Central memory CD8-positive, alpha-beta T cell (primary cell): Measurements from ENCODE around the gene SUPT3H.
"Not testable (repeated sequence)": the region's sequence is repeated elsewhere in the genome, so short reads cannot be mapped to it uniquely, and the experiment has no call there.

Experiments used
- ATAC-seq: fragments of 150-1000 bp; cut with Tn5 transposase; replicated peaks from 2 replicates; pipeline ENCODE4 v1.10.0; 2022; ENCODE audit warnings: mild to moderate bottlenecking, moderate FRiP score, moderate number of reproducible peaks; ENCODE audit not compliant: poor library complexity, severe bottlenecking; ENCODE audit errors: extremely low read depth
- DNase-seq, 2 donors: peaks; one replicate each; pipeline ENCODE4 v3.0.0; 2021; ENCODE audit warnings: low spot score in 2 of 2
- H3K27ac Mint-ChIP-seq: one replicate; pipeline ENCODE4 v1.8.0; 2022; ENCODE audit warnings: low read depth, mild to moderate bottlenecking, moderate library complexity, mixed read lengths
- H3K27me3 Mint-ChIP-seq: one replicate; pipeline ENCODE4 v1.8.0; 2022; ENCODE audit warnings: mixed read lengths
- H3K36me3 Mint-ChIP-seq: one replicate; pipeline ENCODE4 v1.8.0; 2022; ENCODE audit warnings: mild to moderate bottlenecking, moderate library complexity, mixed read lengths; ENCODE audit not compliant: insufficient read depth
- H3K4me1 Mint-ChIP-seq: one replicate; pipeline ENCODE4 v1.8.0; 2022; ENCODE audit warnings: mixed read lengths
- H3K4me3 Mint-ChIP-seq: one replicate; pipeline ENCODE4 v1.8.0; 2022; ENCODE audit warnings: mild to moderate bottlenecking, moderate library complexity, mixed read lengths
- H3K9me3 Mint-ChIP-seq: one replicate; pipeline ENCODE4 v1.8.0; 2022; ENCODE audit warnings: mixed read lengths

SUPT3H gene

GRCh38 chr6:45171380-45171779 lies 206.4 kb downstream of the SUPT3H start:
- Mint-ChIP-seq H3K36me3 (no peaks in the 10 kb centered on the region), H3K4me1 (no peaks in the 10 kb centered on the region), H3K27me3 (no peaks in the 10 kb centered on the region), H3K27ac (no peak overlapping the region), H3K4me3 (no peak overlapping the region), H3K9me3 (no peaks in the 10 kb centered on the region)
- ATAC-seq (no peak), DNase-seq (no peak)

GRCh38 chr6:45170309-45170708 lies 207.4 kb downstream of the SUPT3H start:
- H3K4me1 Mint-ChIP-seq = no peaks in the 10 kb centered on the region
- ATAC-seq = no peak
- no peaks in the 10 kb centered on the region for H3K9me3 Mint-ChIP-seq

GRCh38 chr6:45169815-45170214 lies 207.9 kb downstream of the SUPT3H start:
- no peak for DNase-seq
- ATAC-seq = no peak
- H3K4me1 Mint-ChIP-seq = no peaks in the 10 kb centered on the region
- no peaks in the 10 kb centered on the region for H3K9me3 Mint-ChIP-seq
- no peaks in the 10 kb centered on the region for H3K27me3 Mint-ChIP-seq
- H3K27ac Mint-ChIP-seq = no peak overlapping the region
- no peaks in the 10 kb centered on the region for H3K36me3 Mint-ChIP-seq
- no peak overlapping the region for H3K4me3 Mint-ChIP-seq

More at GRCh38 chr6:45170309-45170708, 207.4 kb downstream of the SUPT3H start:
- Mint-ChIP-seq H3K27ac (no peak overlapping the region), H3K4me3 (no peak overlapping the region), H3K27me3 (no peaks in the 10 kb centered on the region), H3K36me3 (no peaks in the 10 kb centered on the region)
- DNase-seq = no peak

- Mint-ChIP-seq H3K27me3 (no peaks in the 10 kb centered on the region), H3K36me3 (no peaks in the 10 kb centered on the region), H3K27ac (no peak overlapping the region), H3K9me3 (no peaks in the 10 kb centered on the region), H3K4me3 (no peak overlapping the region), H3K4me1 (no peaks in the 10 kb centered on the region)
- no peak for DNase-seq
- ATAC-seq = no peak
Observed at GRCh38 chr6:45163952-45164766, 213.6 kb downstream of the SUPT3H start.

GRCh38 chr6:45160305-45160704 lies 217.4 kb downstream of the SUPT3H start:
- peaks cover 8% of the 10 kb centered on the region for H3K4me1 Mint-ChIP-seq
- H3K9me3 Mint-ChIP-seq = no peaks in the 10 kb centered on the region
- H3K27me3 Mint-ChIP-seq = no peaks in the 10 kb centered on the region
- H3K36me3 Mint-ChIP-seq = no peaks in the 10 kb centered on the region
- DNase-seq (no peak), ATAC-seq (no peak)
- H3K4me3 Mint-ChIP-seq = no peak overlapping the region
- H3K27ac Mint-ChIP-seq = no peak overlapping the region

GRCh38 chr6:45156075-45156474 lies 221.7 kb downstream of the SUPT3H start:
- peak; percentile 96 for ATAC-seq
- DNase-seq = peak in 1 of 2 donors; percentile 14
- H3K4me1 Mint-ChIP-seq = peaks cover 8% of the 10 kb centered on the region
- H3K4me3 Mint-ChIP-seq = no peak overlapping the region
- no peaks in the 10 kb centered on the region for H3K27me3 Mint-ChIP-seq
- H3K9me3 Mint-ChIP-seq = no peaks in the 10 kb centered on the region
- H3K27ac Mint-ChIP-seq = no peak overlapping the region
- no peaks in the 10 kb centered on the region for H3K36me3 Mint-ChIP-seq

GRCh38 chr6:45155341-45155894 lies 222.3 kb downstream of the SUPT3H start:
- no peaks in the 10 kb centered on the region for H3K27me3 Mint-ChIP-seq
- DNase-seq (no peak), ATAC-seq (no peak)
- no peaks in the 10 kb centered on the region for H3K9me3 Mint-ChIP-seq
- peaks cover 8% of the 10 kb centered on the region for H3K4me1 Mint-ChIP-seq
- H3K36me3 Mint-ChIP-seq = no peaks in the 10 kb centered on the region
- H3K27ac Mint-ChIP-seq = no peak overlapping the region
- no peak overlapping the region for H3K4me3 Mint-ChIP-seq

GRCh38 chr6:45154679-45155078 lies 223.1 kb downstream of the SUPT3H start:
- no peaks in the 10 kb centered on the region for H3K9me3 Mint-ChIP-seq
- DNase-seq (no peak), ATAC-seq (no peak)
- no peak overlapping the region for H3K4me3 Mint-ChIP-seq
- no peaks in the 10 kb centered on the region for H3K27me3 Mint-ChIP-seq
- H3K36me3 Mint-ChIP-seq = no peaks in the 10 kb centered on the region
- H3K27ac Mint-ChIP-seq = no peak overlapping the region
- H3K4me1 Mint-ChIP-seq = peaks cover 8% of the 10 kb centered on the region

GRCh38 chr6:45148711-45149341 lies 228.9 kb downstream of the SUPT3H start:
- Mint-ChIP-seq H3K9me3 (no peaks in the 10 kb centered on the region), H3K4me1 (no peaks in the 10 kb centered on the region), H3K36me3 (no peaks in the 10 kb centered on the region), H3K4me3 (no peak overlapping the region), H3K27me3 (no peaks in the 10 kb centered on the region), H3K27ac (no peak overlapping the region)
- DNase-seq (no peak), ATAC-seq (no peak)

GRCh38 chr6:45148278-45148677 lies 229.5 kb downstream of the SUPT3H start:
- H3K4me3 Mint-ChIP-seq = no peak overlapping the region
- DNase-seq (no peak), ATAC-seq (no peak)
- H3K27ac Mint-ChIP-seq = no peak overlapping the region
- H3K27me3 Mint-ChIP-seq = no peaks in the 10 kb centered on the region
- no peaks in the 10 kb centered on the region for H3K9me3 Mint-ChIP-seq
- H3K4me1 Mint-ChIP-seq = no peaks in the 10 kb centered on the region
- H3K36me3 Mint-ChIP-seq = no peaks in the 10 kb centered on the region

- not testable (repeated sequence) for H3K27ac Mint-ChIP-seq, DNase-seq, H3K36me3 Mint-ChIP-seq, H3K27me3 Mint-ChIP-seq, H3K4me1 Mint-ChIP-seq, H3K9me3 Mint-ChIP-seq, H3K4me3 Mint-ChIP-seq, ATAC-seq
Observed at GRCh38 chr6:45145658-45146057, 232.1 kb downstream of the SUPT3H start.

- Mint-ChIP-seq H3K4me1 (no peaks in the 10 kb centered on the region), H3K9me3 (peaks cover 17% of the 10 kb centered on the region), H3K27me3 (no peaks in the 10 kb centered on the region), H3K27ac (no peak overlapping the region), H3K4me3 (no peak overlapping the region), H3K36me3 (peaks cover 2% of the 10 kb centered on the region)
- ATAC-seq (no peak), DNase-seq (no peak)
Observed at GRCh38 chr6:45138765-45139164, 239.0 kb downstream of the SUPT3H start.

GRCh38 chr6:45136495-45136894 lies 241.2 kb downstream of the SUPT3H start:
- ATAC-seq (no peak), DNase-seq (no peak)
- Mint-ChIP-seq H3K9me3 (peaks cover 15% of the 10 kb centered on the region), H3K27me3 (no peaks in the 10 kb centered on the region), H3K27ac (no peak overlapping the region), H3K4me3 (no peak overlapping the region), H3K36me3 (peaks cover 2% of the 10 kb centered on the region), H3K4me1 (no peaks in the 10 kb centered on the region)
